ENCODE measurements around the gene FBLN1. TPM values are rescaled to one million over a fixed set of nuclear protein-coding genes. Genes with fewer than 3 reads are reported as not detected.

FBLN1 gene
- total and polyA plus RNA-seq, 9 of the 15 experiments (the other 6 are each of a cell fraction or from before 2014, with no cell fraction given), result 0.66 TPM; not detected in 8

GRCh38 chr22:45535290-45535689, 32.6 kb downstream of the FBLN1 start (continued):
- TF ChIP-seq, protein P1, sequence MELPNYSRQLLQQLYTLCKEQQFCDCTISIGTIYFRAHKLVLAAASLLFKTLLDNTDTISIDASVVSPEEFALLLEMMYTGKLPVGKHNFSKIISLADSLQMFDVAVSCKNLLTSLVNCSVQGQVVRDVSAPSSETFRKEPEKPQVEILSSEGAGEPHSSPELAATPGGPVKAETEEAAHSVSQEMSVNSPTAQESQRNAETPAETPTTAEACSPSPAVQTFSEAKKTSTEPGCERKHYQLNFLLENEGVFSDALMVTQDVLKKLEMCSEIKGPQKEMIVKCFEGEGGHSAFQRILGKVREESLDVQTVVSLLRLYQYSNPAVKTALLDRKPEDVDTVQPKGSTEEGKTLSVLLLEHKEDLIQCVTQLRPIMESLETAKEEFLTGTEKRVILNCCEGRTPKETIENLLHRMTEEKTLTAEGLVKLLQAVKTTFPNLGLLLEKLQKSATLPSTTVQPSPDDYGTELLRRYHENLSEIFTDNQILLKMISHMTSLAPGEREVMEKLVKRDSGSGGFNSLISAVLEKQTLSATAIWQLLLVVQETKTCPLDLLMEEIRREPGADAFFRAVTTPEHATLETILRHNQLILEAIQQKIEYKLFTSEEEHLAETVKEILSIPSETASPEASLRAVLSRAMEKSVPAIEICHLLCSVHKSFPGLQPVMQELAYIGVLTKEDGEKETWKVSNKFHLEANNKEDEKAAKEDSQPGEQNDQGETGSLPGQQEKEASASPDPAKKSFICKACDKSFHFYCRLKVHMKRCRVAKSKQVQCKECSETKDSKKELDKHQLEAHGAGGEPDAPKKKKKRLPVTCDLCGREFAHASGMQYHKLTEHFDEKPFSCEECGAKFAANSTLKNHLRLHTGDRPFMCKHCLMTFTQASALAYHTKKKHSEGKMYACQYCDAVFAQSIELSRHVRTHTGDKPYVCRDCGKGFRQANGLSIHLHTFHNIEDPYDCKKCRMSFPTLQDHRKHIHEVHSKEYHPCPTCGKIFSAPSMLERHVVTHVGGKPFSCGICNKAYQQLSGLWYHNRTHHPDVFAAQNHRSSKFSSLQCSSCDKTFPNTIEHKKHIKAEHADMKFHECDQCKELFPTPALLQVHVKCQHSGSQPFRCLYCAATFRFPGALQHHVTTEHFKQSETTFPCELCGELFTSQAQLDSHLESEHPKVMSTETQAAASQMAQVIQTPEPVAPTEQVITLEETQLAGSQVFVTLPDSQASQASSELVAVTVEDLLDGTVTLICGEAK (IDR thresholded peaks at IDR 0.05), result peak; percentile 87
- TF ChIP-seq, protein P1 (CRISPR knock-in tag; IDR thresholded peaks at IDR 0.05), result peak; percentile 49; the same call in 1 of the 2 replicates
- TF ChIP-seq KHSRP (IDR thresholded peaks at IDR 0.05) (no peak), U2AF1 (optimal IDR thresholded peaks at IDR 0.05; ENCODE audit: low read depth, low read length) (no peak)

Measured in K562 (cell line).